Endothelial cell of umbilical vein (primary cell): ENCODE data around the gene CGNL1. TPM values are rescaled to one million over a fixed set of nuclear protein-coding genes. Genes with fewer than 3 reads are reported as not detected.

ENCODE experiments used
- BruUV-seq: library from RNA; stranded (reverse); fragments of 400-500 nt; replicated peaks from 2 replicates; lab custom pipeline; 2021; lab: Mats Ljungman, UMichigan
- CTCF ChIA-PET: fragments of 300-600, 350-600 bp; sonication (Branson Sonifier 250); formaldehyde crosslinking; loops from one replicate; lab custom pipeline; 2021; ENCODE audit warnings: antibody characterized with exemption, inconsistent platforms; lab: Charles Lee
- POLR2A ChIA-PET: fragments of 300-600, 350-600 bp; sonication (Branson Sonifier 250); formaldehyde crosslinking; loops from one replicate; lab custom pipeline; 2021; ENCODE audit warnings: antibody characterized with exemption, inconsistent platforms; lab: Charles Lee
- DNase-seq: peaks from one replicate; pipeline ENCODE4 v3.0.0-alpha.2; 2011; ENCODE audit warnings: low read depth, low spot score
- FAIRE-seq: peaks from 2 replicates; lab custom pipeline; 2011; peaks lifted over from hg19 to GRCh38; lab: Jason Lieb, UNC
- H2AFZ ChIP-seq: 2 replicates; pipeline ENCODE4 v1.6.0; 2012; ENCODE audit warnings: low read depth, low read length, control low read depth, inconsistent platforms
- H3K27ac ChIP-seq: 2 replicates; pipeline ENCODE4 v1.5.1; 2011; ENCODE audit warnings: low read depth, mild to moderate bottlenecking, control low read depth, low read length, moderate library complexity; ENCODE audit not compliant: insufficient read depth
- H3K27me3 ChIP-seq, 2 experiments: 2 replicates each; pipeline versions ENCODE4 v1.6.0 to v1.6.1; 2011; ENCODE audit warnings: low read length in 2 of 2, mixed read lengths in 1 of 2; ENCODE audit not compliant: control insufficient read depth in 2 of 2, insufficient read depth in 2 of 2
- H3K36me3 ChIP-seq, 2 experiments: 2 replicates in 1 of 2; 3 replicates in 1 of 2; pipeline ENCODE4 v1.5.1; 2011; ENCODE audit warnings: low read length in 2 of 2, mild to moderate bottlenecking in 1 of 2, moderate library complexity in 1 of 2; ENCODE audit not compliant: control insufficient read depth in 2 of 2, insufficient read depth in 2 of 2; ENCODE audit errors: extremely low read depth in 1 of 2
- H3K4me1 ChIP-seq: 3 replicates; pipeline ENCODE4 v1.5.1; 2011; ENCODE audit warnings: mild to moderate bottlenecking, low read length; ENCODE audit not compliant: control insufficient read depth, insufficient read depth; ENCODE audit errors: extremely low read depth
- H3K4me2 ChIP-seq: 2 replicates; pipeline ENCODE4 v1.6.1; 2011; ENCODE audit warnings: low read length, control low read depth, mixed read lengths; ENCODE audit not compliant: insufficient read depth
- H3K4me3 ChIP-seq, 3 experiments: fragments of 200-600 bp in 1 of 3; sonication (generic), shearing (Covaris generic) in 1 of 3; replicated peaks in 1 of 3; 2 replicates each; pipeline ENCODE4 v1.5.1; 2011 to 2016; ENCODE audit warnings: control low read depth in 3 of 3, low read length in 3 of 3, mild to moderate bottlenecking in 2 of 3, inconsistent platforms in 1 of 3, low read depth in 1 of 3, moderate library complexity in 1 of 3; ENCODE audit not compliant: insufficient read depth in 1 of 3
- H3K79me2 ChIP-seq: 2 replicates; pipeline ENCODE4 v1.6.0; 2012; ENCODE audit warnings: low read length, inconsistent platforms; ENCODE audit not compliant: control insufficient read depth, insufficient read depth
- H3K9ac ChIP-seq: replicated peaks from 2 replicates; pipeline ENCODE3; 2011; ENCODE audit warnings: low read length, control low read depth; ENCODE audit not compliant: insufficient read depth; ENCODE audit errors: extremely low read depth
- H3K9me1 ChIP-seq: replicated peaks from 3 replicates; pipeline ENCODE4 v1.6.0; 2011; ENCODE audit warnings: mild to moderate bottlenecking, low read length; ENCODE audit not compliant: control insufficient read depth, insufficient read depth; ENCODE audit errors: extremely low read depth
- H3K9me3 ChIP-seq: replicated peaks from 2 replicates; pipeline ENCODE4 v1.5.1; 2012; ENCODE audit warnings: low read length, inconsistent platforms; ENCODE audit not compliant: control insufficient read depth, insufficient read depth
- H4K20me1 ChIP-seq: replicated peaks from 2 replicates; pipeline ENCODE3; 2011; ENCODE audit warnings: mild to moderate bottlenecking, low read length; ENCODE audit not compliant: control insufficient read depth, insufficient read depth; ENCODE audit errors: extremely low read depth
- EZH2 ChIP-seq: IDR thresholded peaks from 2 replicates; pipeline ENCODE4 v1.6.1; 2012; ENCODE audit warnings: borderline replicate concordance, low read depth, mild to moderate bottlenecking, moderate library complexity, low read length, inconsistent platforms; ENCODE audit not compliant: severe bottlenecking
- FOS ChIP-seq: IDR thresholded peaks from 2 replicates; pipeline ENCODE4 v1.6.1; 2011; ENCODE audit warnings: mild to moderate bottlenecking, low read length, moderate library complexity, borderline replicate concordance; ENCODE audit not compliant: insufficient read depth
- GATA2 ChIP-seq: IDR thresholded peaks from 2 replicates; pipeline ENCODE4 v1.7.0; 2011; ENCODE audit warnings: low read depth, mild to moderate bottlenecking, moderate library complexity, mixed read lengths, low read length; ENCODE audit not compliant: insufficient read length, insufficient read depth
- JUN ChIP-seq: IDR thresholded peaks from 2 replicates; pipeline ENCODE4 v1.6.1; 2011; ENCODE audit warnings: borderline replicate concordance, low read depth; ENCODE audit not compliant: insufficient read length, insufficient read depth
- MYC ChIP-seq: IDR thresholded peaks from one replicate; pipeline ENCODE4 v1.6.1; 2011; ENCODE audit warnings: mild to moderate bottlenecking, low read depth, low read length
- POLR2A ChIP-seq: IDR thresholded peaks from 2 replicates; pipeline ENCODE4 v1.6.1; 2012; ENCODE audit warnings: low read depth, mild to moderate bottlenecking, control low read depth, low read length
- POLR2AphosphoS5 ChIP-seq: IDR thresholded peaks from 2 replicates; pipeline ENCODE4 v1.6.1; 2012; ENCODE audit warnings: low read depth, mild to moderate bottlenecking, control low read depth, low read length, moderate library complexity; ENCODE audit not compliant: insufficient read depth
- dilution Hi-C: fragments of 300-500 bp; cut with MboI; formaldehyde crosslinking; loops from one replicate; pipeline ENCODE4 v1.15.0; 2019; ENCODE audit warnings: low sequenced_read_pairs; ENCODE audit not compliant: extremely low pct_ligation_motif_present
- intact Hi-C: fragments of 100-400 bp; cut with micrococcal nuclease; formaldehyde crosslinking; loops from one replicate; pipeline ENCODE4 v1.10.0; 2022
- polyA plus RNA-seq, 4 experiments: library from polyadenylated mRNA; depleted of rRNA in 3 of 4; stranded (reverse) in 3 of 4; unstranded in 1 of 4; fragments of >200 nt; gene quantifications; 2 replicates each; pipeline versions ENCODE4 v1.2.1 to v1.2.3, GENCODE V29; 2011 to 2012; ENCODE audit warnings: missing spikeins in 1 of 4
- total RNA-seq: library from RNA; stranded (reverse); gene quantifications from 2 replicates; pipeline ENCODE4 v1.2.3, GENCODE V29; 2021
- TF ChIP-seq, protein P1 (sequence below): IDR thresholded peaks from 2 replicates; pipeline ENCODE4 v1.6.1; 2011; ENCODE audit not compliant: insufficient read depth, insufficient read length
- TF ChIP-seq, protein P2 (sequence below), 2 donors: IDR thresholded peaks; 1 replicate in 1 of 2; 2 replicates in 1 of 2; pipeline ENCODE4 v1.5.1; 2011; ENCODE audit warnings: low read length in 2 of 2, mild to moderate bottlenecking in 2 of 2, moderate library complexity in 2 of 2, control low read depth in 1 of 2, inconsistent platforms in 1 of 2, low read depth in 1 of 2; ENCODE audit not compliant: insufficient read depth in 1 of 2; ENCODE audit errors: extremely low read depth in 1 of 2

CGNL1 gene
- total and polyA plus RNA-seq, 2 donors (not counting 3 experiments of a cell fraction or from before 2014, with no cell fraction given), result 6.9 to 27.1 TPM

DNA sequence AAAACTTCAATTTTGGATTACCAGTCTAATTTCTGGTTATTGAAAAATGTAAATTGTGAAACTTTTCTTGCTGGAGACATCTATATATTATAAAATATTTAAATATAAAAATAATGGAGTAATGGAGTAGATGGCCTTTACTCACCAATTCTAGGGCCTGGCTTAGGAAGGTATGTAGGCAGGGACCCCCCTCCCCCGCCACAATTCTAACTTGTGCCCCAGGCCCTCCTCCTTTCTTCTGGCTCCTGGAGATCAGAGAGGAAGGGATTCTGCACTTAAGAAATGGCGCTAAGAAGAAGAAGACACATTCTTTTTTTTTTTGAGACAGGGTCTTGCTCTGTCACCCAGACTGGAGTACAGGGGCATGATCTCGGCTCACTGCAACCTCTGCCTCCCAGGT is 49.5 kb downstream of the CGNL1 start:
- Histone ChIP-seq H2AFZ (no peak overlapping the region), H3K4me1 (peaks cover 6% of the 10 kb centered on the region), H3K79me2 (no peaks in the 10 kb centered on the region), H3K27me3 (no peaks in the 10 kb centered on the region), H3K4me3 (no peak overlapping the region), H3K4me2 (no peak overlapping the region), H4K20me1 (no peaks in the 10 kb centered on the region), H3K36me3 (no peaks in the 10 kb centered on the region), H3K9ac (no peak overlapping the region), H3K9me3 (no peaks in the 10 kb centered on the region), H3K9me1 (no peaks in the 10 kb centered on the region), H3K27ac (no peak overlapping the region)
- FAIRE-seq, result no peak
- intact Hi-C loops (no loop called here), dilution Hi-C loops (no loop called here)
- CTCF ChIA-PET, result interaction anchor here (2.2 kb wide), 1 partner anchor 10 kb away, joined by 7 read pairs; no protein-coding TSS in a partner anchor
- no peak for DNase-seq
- no peak for TF ChIP-seq FOS
- no TSS peak for BruUV-seq
- POLR2A ChIA-PET, result no interaction called here

DNA sequence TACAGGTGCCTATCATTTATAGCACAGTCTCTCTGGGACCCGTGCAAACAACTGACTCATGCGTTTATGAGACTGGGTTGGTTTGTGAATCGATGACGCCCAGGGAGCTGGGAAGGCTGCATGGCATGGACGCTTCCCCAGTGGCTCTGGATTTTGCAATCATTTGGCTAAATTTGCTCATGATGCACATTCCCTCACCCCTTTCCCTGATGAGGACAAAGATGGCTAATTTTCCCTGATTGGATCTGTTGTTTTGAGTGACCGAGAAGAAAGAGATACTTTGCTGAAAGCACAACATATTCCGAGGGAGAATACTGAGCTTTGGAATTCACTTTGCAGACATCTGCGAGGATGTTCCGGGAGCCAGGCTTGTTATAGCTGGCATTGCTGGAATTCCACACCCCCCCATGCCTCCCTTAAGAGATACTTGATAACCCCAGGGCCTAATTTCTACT is 51.1 kb downstream of the CGNL1 start:
- H3K27ac ChIP-seq, result no peak overlapping the region
- intact Hi-C loops, result no loop called here

More for the DNA sequence above, 51.1 kb downstream of the CGNL1 start:
- BruUV-seq, result no TSS peak
- ChIA-PET POLR2A (no interaction called here), CTCF (interaction anchor here (0.8 to 2.2 kb wide), 3 partner anchors 9 to 60 kb away, joined by 3 to 7 read pairs (median 4); no protein-coding TSS in a partner anchor)
- peaks cover 8% of the 10 kb centered on the region for H3K4me1 ChIP-seq
- no peaks in the 10 kb centered on the region for H3K9me3 ChIP-seq
- H3K27me3 ChIP-seq, result no peaks in the 10 kb centered on the region
- H3K36me3 ChIP-seq, result no peaks in the 10 kb centered on the region
- DNase-seq (no peak), FAIRE-seq (no peak)
- no peaks in the 10 kb centered on the region for H3K79me2 ChIP-seq
- H3K4me3 ChIP-seq, result no peak overlapping the region
- TF ChIP-seq GATA2, result no peak
- TF ChIP-seq, protein P1, sequence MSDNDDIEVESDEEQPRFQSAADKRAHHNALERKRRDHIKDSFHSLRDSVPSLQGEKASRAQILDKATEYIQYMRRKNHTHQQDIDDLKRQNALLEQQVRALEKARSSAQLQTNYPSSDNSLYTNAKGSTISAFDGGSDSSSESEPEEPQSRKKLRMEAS, result no peak
- TF ChIP-seq, protein P2, sequence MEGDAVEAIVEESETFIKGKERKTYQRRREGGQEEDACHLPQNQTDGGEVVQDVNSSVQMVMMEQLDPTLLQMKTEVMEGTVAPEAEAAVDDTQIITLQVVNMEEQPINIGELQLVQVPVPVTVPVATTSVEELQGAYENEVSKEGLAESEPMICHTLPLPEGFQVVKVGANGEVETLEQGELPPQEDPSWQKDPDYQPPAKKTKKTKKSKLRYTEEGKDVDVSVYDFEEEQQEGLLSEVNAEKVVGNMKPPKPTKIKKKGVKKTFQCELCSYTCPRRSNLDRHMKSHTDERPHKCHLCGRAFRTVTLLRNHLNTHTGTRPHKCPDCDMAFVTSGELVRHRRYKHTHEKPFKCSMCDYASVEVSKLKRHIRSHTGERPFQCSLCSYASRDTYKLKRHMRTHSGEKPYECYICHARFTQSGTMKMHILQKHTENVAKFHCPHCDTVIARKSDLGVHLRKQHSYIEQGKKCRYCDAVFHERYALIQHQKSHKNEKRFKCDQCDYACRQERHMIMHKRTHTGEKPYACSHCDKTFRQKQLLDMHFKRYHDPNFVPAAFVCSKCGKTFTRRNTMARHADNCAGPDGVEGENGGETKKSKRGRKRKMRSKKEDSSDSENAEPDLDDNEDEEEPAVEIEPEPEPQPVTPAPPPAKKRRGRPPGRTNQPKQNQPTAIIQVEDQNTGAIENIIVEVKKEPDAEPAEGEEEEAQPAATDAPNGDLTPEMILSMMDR (IDR thresholded peaks at IDR 0.05; ENCODE audit: extremely low read depth in 1 of 2, insufficient read depth in 1 of 2, low read depth in 1 of 2, low read length in 2 of 2), result no peak
- no peak for TF ChIP-seq POLR2A
- TF ChIP-seq JUN, result no peak
- TF ChIP-seq FOS, result no peak
- no peak for TF ChIP-seq EZH2
- no peak for TF ChIP-seq MYC
- no peak for TF ChIP-seq POLR2AphosphoS5
- dilution Hi-C loops, result no loop called here
- no peak overlapping the region for H3K4me2 ChIP-seq
- no peaks in the 10 kb centered on the region for H4K20me1 ChIP-seq
- H2AFZ ChIP-seq, result no peak overlapping the region
- no peak overlapping the region for H3K9ac ChIP-seq
- H3K9me1 ChIP-seq, result no peaks in the 10 kb centered on the region
